ENCODE results near the gene DNAJC10. TPM values are rescaled to one million over a fixed set of nuclear protein-coding genes. Genes with fewer than 3 reads are reported as not detected.

The DNAJC10 gene
- total RNA-seq, 1 donor from 2014 or later = 158 TPM

- Mint-ChIP-seq H3K27me3 (ENCODE audit: unreplicated experiment) (no peaks in the 10 kb centered on the region), H3K4me3 (ENCODE audit: unreplicated experiment) (no peak overlapping the region), H3K36me3 (ENCODE audit: low read depth, unreplicated experiment) (no peaks in the 10 kb centered on the region), H3K9me3 (ENCODE audit: unreplicated experiment) (no peaks in the 10 kb centered on the region), H3K27ac (ENCODE audit: unreplicated experiment) (no peak overlapping the region), H3K4me1 (ENCODE audit: unreplicated experiment) (peaks cover 5% of the 10 kb centered on the region)
- TF ChIP-seq, protein P1, sequence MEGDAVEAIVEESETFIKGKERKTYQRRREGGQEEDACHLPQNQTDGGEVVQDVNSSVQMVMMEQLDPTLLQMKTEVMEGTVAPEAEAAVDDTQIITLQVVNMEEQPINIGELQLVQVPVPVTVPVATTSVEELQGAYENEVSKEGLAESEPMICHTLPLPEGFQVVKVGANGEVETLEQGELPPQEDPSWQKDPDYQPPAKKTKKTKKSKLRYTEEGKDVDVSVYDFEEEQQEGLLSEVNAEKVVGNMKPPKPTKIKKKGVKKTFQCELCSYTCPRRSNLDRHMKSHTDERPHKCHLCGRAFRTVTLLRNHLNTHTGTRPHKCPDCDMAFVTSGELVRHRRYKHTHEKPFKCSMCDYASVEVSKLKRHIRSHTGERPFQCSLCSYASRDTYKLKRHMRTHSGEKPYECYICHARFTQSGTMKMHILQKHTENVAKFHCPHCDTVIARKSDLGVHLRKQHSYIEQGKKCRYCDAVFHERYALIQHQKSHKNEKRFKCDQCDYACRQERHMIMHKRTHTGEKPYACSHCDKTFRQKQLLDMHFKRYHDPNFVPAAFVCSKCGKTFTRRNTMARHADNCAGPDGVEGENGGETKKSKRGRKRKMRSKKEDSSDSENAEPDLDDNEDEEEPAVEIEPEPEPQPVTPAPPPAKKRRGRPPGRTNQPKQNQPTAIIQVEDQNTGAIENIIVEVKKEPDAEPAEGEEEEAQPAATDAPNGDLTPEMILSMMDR (IDR thresholded peaks at IDR 0.05; ENCODE audit: unreplicated experiment) = no peak
- no peak for DNase-seq (ENCODE audit: low spot score)
These were observed 103.4 kb downstream of the DNAJC10 start for GRCh38 chr2:182819412-182819811.

DNA sequence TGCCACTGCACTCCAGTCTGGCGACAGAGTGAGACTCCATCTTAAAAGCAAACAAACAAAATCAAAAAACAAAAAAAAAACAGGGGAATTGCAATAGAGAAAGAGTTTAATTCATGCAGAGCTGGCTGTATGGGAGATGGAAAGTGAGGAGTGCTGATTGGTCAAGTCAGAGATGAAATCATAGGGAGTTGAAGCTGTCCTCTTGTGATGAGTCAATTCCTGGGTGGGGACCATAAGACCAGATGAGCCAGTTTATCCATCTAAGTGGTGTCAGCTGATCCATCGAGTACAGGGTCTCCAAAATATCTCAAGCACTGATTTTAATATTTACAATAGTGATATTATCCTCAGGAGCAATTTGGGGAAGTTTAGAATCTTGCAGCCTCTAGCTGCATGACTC, 105.1 kb downstream of the DNAJC10 start:
- H3K36me3 Mint-ChIP-seq (ENCODE audit: low read depth, unreplicated experiment) = no peaks in the 10 kb centered on the region
- DNase-seq (ENCODE audit: low spot score) = no peak
- TF ChIP-seq, protein P1 (IDR thresholded peaks at IDR 0.05; ENCODE audit: unreplicated experiment) = no peak
- H3K27ac Mint-ChIP-seq (ENCODE audit: unreplicated experiment) = no peak overlapping the region
- no peak overlapping the region for H3K4me3 Mint-ChIP-seq (ENCODE audit: unreplicated experiment)
- peaks cover 5% of the 10 kb centered on the region for H3K4me1 Mint-ChIP-seq (ENCODE audit: unreplicated experiment)
- H3K27me3 Mint-ChIP-seq (ENCODE audit: unreplicated experiment) = no peaks in the 10 kb centered on the region
- no peaks in the 10 kb centered on the region for H3K9me3 Mint-ChIP-seq (ENCODE audit: unreplicated experiment)

- no peaks in the 10 kb centered on the region for H3K9me3 Mint-ChIP-seq (ENCODE audit: unreplicated experiment)
- H3K4me1 Mint-ChIP-seq (ENCODE audit: unreplicated experiment) = peaks cover 7% of the 10 kb centered on the region
- no peak overlapping the region for H3K4me3 Mint-ChIP-seq (ENCODE audit: unreplicated experiment)
- no peaks in the 10 kb centered on the region for H3K36me3 Mint-ChIP-seq (ENCODE audit: low read depth, unreplicated experiment)
- no peak overlapping the region for H3K27ac Mint-ChIP-seq (ENCODE audit: unreplicated experiment)
- DNase-seq (ENCODE audit: low spot score) = no peak
- peaks cover 1% of the 10 kb centered on the region for H3K27me3 Mint-ChIP-seq (ENCODE audit: unreplicated experiment)
- TF ChIP-seq, protein P1 (IDR thresholded peaks at IDR 0.05; ENCODE audit: unreplicated experiment) = no peak
These were observed 106.7 kb downstream of the DNAJC10 start for GRCh38 chr2:182822733-182823132.

- Mint-ChIP-seq H3K4me1 (ENCODE audit: unreplicated experiment) (peaks cover 2% of the 10 kb centered on the region), H3K27ac (ENCODE audit: unreplicated experiment) (no peak overlapping the region)
These were observed 108.2 kb downstream of the DNAJC10 start for GRCh38 chr2:182824056-182824766.

DNA sequence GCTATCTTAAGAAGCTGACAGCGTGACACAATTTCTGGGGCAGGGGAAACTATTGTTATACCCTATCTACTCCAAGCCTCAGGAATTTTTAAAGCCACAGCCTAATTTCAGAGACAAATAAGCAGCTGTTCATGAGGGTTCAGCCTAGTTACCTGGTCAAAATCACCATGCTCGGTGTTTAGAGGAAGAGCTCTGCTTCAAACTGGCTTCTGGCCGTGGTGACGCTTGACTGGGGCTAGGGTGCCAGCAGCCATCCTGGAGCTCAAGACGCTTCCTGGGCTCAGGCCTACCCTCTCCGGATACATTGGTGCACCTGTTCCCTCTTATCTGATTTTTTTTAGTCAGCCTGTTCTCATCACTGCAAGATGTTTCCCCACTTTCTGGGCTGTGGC, 108.7 kb downstream of the DNAJC10 start:
- no peak overlapping the region for H3K4me3 Mint-ChIP-seq (ENCODE audit: unreplicated experiment)
- no peaks in the 10 kb centered on the region for H3K9me3 Mint-ChIP-seq (ENCODE audit: unreplicated experiment)
- TF ChIP-seq, protein P1 (IDR thresholded peaks at IDR 0.05; ENCODE audit: unreplicated experiment) = no peak
- H3K4me1 Mint-ChIP-seq (ENCODE audit: unreplicated experiment) = peaks cover 2% of the 10 kb centered on the region
- H3K27me3 Mint-ChIP-seq (ENCODE audit: unreplicated experiment) = peaks cover 1% of the 10 kb centered on the region
- H3K27ac Mint-ChIP-seq (ENCODE audit: unreplicated experiment) = no peak overlapping the region
- H3K36me3 Mint-ChIP-seq (ENCODE audit: low read depth, unreplicated experiment) = no peaks in the 10 kb centered on the region
- no peak for DNase-seq (ENCODE audit: low spot score)

More at GRCh38 chr2:182824056-182824766, 108.2 kb downstream of the DNAJC10 start:
- Mint-ChIP-seq H3K4me3 (ENCODE audit: unreplicated experiment) (no peak overlapping the region), H3K9me3 (ENCODE audit: unreplicated experiment) (no peaks in the 10 kb centered on the region), H3K36me3 (ENCODE audit: low read depth, unreplicated experiment) (no peaks in the 10 kb centered on the region), H3K27me3 (ENCODE audit: unreplicated experiment) (peaks cover 1% of the 10 kb centered on the region)
- no peak for DNase-seq (ENCODE audit: low spot score)
- TF ChIP-seq, protein P1 (IDR thresholded peaks at IDR 0.05; ENCODE audit: unreplicated experiment) = no peak
